ENCODE measurements around the gene XIRP1.

The XIRP1 gene

GRCh38 chr3:39138804-39139415 is 53.5 kb downstream of the XIRP1 start:
- no peak overlapping the region for H3K4me3 ChIP-seq (ENCODE audit: low read depth, low read length)
- TF ChIP-seq CTCF (IDR thresholded peaks at IDR 0.05; ENCODE audit: control insufficient read depth, extremely low read depth, insufficient read depth) = no peak
- DNase-seq (ENCODE audit: low read depth) = no peak

GRCh38 chr3:39137991-39138803 is 54.2 kb downstream of the XIRP1 start:
- no peak for TF ChIP-seq CTCF (IDR thresholded peaks at IDR 0.05; ENCODE audit: control insufficient read depth, extremely low read depth, insufficient read depth)
- no peak for DNase-seq (ENCODE audit: low read depth)
- H3K4me3 ChIP-seq (ENCODE audit: low read depth, low read length) = no peak overlapping the region

- no peak for TF ChIP-seq CTCF (IDR thresholded peaks at IDR 0.05; ENCODE audit: control insufficient read depth, extremely low read depth, insufficient read depth)
- DNase-seq (ENCODE audit: low read depth) = no peak
Observed at GRCh38 chr3:39137435-39137936, 54.9 kb downstream of the XIRP1 start.

GRCh38 chr3:39136533-39137434 is 55.6 kb downstream of the XIRP1 start:
- no peak for TF ChIP-seq CTCF (IDR thresholded peaks at IDR 0.05; ENCODE audit: control insufficient read depth, extremely low read depth, insufficient read depth)
- no peak overlapping the region for H3K4me3 ChIP-seq (ENCODE audit: low read depth, low read length)
- no peak for DNase-seq (ENCODE audit: low read depth)

More at GRCh38 chr3:39137435-39137936, 54.9 kb downstream of the XIRP1 start:
- no peak overlapping the region for H3K4me3 ChIP-seq (ENCODE audit: low read depth, low read length)

GRCh38 chr3:39135170-39135805 is 57.1 kb downstream of the XIRP1 start:
- TF ChIP-seq CTCF (IDR thresholded peaks at IDR 0.05; ENCODE audit: control insufficient read depth, extremely low read depth, insufficient read depth) = no peak
- no peak for DNase-seq (ENCODE audit: low read depth)
- H3K4me3 ChIP-seq (ENCODE audit: low read depth, low read length) = no peak overlapping the region

GRCh38 chr3:39134305-39134704 is 58.1 kb downstream of the XIRP1 start:
- H3K4me3 ChIP-seq (ENCODE audit: low read depth, low read length) = no peak overlapping the region
- no peak for DNase-seq (ENCODE audit: low read depth)
- no peak for TF ChIP-seq CTCF (IDR thresholded peaks at IDR 0.05; ENCODE audit: control insufficient read depth, extremely low read depth, insufficient read depth)
